ENCODE data around the gene CDC42SE2.

GRCh38 chr5:131381021-131381420 lies 117.2 kb downstream of the CDC42SE2 start:
- no peak for TF ChIP-seq EZH2phosphoT487 (IDR thresholded peaks at IDR 0.05; ENCODE audit: borderline replicate concordance, low read depth, low read length)
- TF ChIP-seq, protein P1, sequence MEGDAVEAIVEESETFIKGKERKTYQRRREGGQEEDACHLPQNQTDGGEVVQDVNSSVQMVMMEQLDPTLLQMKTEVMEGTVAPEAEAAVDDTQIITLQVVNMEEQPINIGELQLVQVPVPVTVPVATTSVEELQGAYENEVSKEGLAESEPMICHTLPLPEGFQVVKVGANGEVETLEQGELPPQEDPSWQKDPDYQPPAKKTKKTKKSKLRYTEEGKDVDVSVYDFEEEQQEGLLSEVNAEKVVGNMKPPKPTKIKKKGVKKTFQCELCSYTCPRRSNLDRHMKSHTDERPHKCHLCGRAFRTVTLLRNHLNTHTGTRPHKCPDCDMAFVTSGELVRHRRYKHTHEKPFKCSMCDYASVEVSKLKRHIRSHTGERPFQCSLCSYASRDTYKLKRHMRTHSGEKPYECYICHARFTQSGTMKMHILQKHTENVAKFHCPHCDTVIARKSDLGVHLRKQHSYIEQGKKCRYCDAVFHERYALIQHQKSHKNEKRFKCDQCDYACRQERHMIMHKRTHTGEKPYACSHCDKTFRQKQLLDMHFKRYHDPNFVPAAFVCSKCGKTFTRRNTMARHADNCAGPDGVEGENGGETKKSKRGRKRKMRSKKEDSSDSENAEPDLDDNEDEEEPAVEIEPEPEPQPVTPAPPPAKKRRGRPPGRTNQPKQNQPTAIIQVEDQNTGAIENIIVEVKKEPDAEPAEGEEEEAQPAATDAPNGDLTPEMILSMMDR (conservative IDR thresholded peaks at IDR 0.05; ENCODE audit: low read length) = no peak
